ENCODE data around the gene FAAP20.

FAAP20 gene

DNA sequence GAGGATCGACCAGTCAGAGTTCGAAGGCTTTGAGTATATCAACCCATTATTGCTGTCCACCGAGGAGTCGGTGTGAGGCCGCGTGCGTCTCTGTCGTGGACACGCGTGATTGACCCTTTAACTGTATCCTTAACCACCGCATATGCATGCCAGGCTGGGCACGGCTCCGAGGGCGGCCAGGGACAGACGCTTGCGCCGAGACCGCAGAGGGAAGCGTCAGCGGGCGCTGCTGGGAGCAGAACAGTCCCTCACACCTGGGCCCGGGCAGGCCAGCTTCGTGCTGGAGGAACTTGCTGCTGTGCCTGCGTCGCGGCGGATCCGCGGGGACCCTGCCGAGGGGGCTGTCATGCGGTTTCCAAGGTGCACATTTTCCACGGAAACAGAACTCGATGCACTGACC lies 9.6 kb downstream of the FAAP20 start:
- TF ChIP-seq, protein P1, sequence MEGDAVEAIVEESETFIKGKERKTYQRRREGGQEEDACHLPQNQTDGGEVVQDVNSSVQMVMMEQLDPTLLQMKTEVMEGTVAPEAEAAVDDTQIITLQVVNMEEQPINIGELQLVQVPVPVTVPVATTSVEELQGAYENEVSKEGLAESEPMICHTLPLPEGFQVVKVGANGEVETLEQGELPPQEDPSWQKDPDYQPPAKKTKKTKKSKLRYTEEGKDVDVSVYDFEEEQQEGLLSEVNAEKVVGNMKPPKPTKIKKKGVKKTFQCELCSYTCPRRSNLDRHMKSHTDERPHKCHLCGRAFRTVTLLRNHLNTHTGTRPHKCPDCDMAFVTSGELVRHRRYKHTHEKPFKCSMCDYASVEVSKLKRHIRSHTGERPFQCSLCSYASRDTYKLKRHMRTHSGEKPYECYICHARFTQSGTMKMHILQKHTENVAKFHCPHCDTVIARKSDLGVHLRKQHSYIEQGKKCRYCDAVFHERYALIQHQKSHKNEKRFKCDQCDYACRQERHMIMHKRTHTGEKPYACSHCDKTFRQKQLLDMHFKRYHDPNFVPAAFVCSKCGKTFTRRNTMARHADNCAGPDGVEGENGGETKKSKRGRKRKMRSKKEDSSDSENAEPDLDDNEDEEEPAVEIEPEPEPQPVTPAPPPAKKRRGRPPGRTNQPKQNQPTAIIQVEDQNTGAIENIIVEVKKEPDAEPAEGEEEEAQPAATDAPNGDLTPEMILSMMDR (IDR thresholded peaks at IDR 0.05; ENCODE audit: low read depth, low read length): no peak
- H3K4me3 ChIP-seq (ENCODE audit: low read depth, low read length): no peak overlapping the region

DNA sequence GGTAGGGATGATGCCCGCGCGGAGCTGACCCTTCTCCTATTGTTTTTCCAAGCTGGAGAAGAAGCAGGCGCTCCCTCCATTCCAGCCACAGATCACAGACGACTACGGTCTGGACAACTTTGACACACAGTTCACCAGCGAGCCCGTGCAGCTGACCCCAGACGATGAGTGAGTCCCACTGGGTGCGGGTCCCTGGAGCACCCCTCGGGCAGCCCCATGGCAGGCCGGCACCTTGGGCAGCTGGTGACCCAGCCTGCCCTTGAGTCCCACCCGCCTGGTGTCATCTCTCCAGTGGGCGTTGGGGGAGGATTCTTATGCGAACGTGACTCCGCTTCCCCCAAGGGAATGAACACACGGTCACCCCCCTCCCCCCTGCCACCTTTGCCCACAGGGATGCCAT lies 10.0 kb downstream of the FAAP20 start:
- H3K4me3 ChIP-seq (ENCODE audit: low read depth, low read length): no peak overlapping the region
- TF ChIP-seq, protein P1 (IDR thresholded peaks at IDR 0.05; ENCODE audit: low read depth, low read length): no peak

DNA sequence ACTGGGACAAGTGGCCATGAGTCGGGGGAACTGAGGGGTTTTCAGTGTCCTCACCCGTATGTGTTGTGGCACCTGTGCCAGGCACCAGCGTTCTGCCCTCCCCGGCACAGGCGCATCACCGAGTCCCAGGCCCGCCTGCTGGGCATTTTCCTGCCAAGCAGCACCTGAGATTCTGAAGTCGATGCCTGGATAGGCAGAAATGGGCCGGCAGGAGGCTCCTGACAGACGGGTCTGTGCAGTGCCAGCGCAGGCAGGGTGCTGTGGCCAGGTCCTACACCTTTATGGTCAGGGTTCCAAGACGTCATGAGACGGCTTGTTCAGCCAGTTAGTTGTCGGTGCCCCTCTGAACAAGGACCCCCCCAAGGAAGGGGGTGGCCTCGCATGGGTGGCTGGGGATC lies 10.6 kb downstream of the FAAP20 start:
- TF ChIP-seq, protein P1 (IDR thresholded peaks at IDR 0.05; ENCODE audit: low read depth, low read length): no peak
- H3K4me3 ChIP-seq (ENCODE audit: low read depth, low read length): no peak overlapping the region

- TF ChIP-seq, protein P1 (IDR thresholded peaks at IDR 0.05; ENCODE audit: low read depth, low read length): no peak
Measured at GRCh38 chr1:2182376-2182775, 12.2 kb downstream of the FAAP20 start.

GRCh38 chr1:2181752-2182151 lies 12.8 kb downstream of the FAAP20 start:
- TF ChIP-seq, protein P1 (IDR thresholded peaks at IDR 0.05; ENCODE audit: low read depth, low read length): no peak
- no peak overlapping the region for H3K4me3 ChIP-seq (ENCODE audit: low read depth, low read length)

More at GRCh38 chr1:2182376-2182775, 12.2 kb downstream of the FAAP20 start:
- H3K4me3 ChIP-seq (ENCODE audit: low read depth, low read length): no peak overlapping the region

GRCh38 chr1:2181271-2181670 lies 13.3 kb downstream of the FAAP20 start:
- TF ChIP-seq, protein P1 (IDR thresholded peaks at IDR 0.05; ENCODE audit: low read depth, low read length): no peak
- H3K4me3 ChIP-seq (ENCODE audit: low read depth, low read length): no peak overlapping the region

- no peak overlapping the region for H3K4me3 ChIP-seq (ENCODE audit: low read depth, low read length)
- TF ChIP-seq, protein P1 (IDR thresholded peaks at IDR 0.05; ENCODE audit: low read depth, low read length): no peak
Measured at GRCh38 chr1:2180297-2181245, 14.0 kb downstream of the FAAP20 start.

Measured in WI38 (cell line).